Endothelial cell of umbilical vein (primary cell): Measurements from ENCODE around the gene NMNAT1. TPM values are rescaled to one million over a fixed set of nuclear protein-coding genes. Genes with fewer than 3 reads are reported as not detected.

Experiments used
- BruUV-seq: library from RNA; stranded (reverse); fragments of 400-500 nt; replicated peaks from 2 replicates; lab custom pipeline; 2021; lab: Mats Ljungman, UMichigan
- CTCF ChIA-PET: fragments of 300-600, 350-600 bp; sonication (Branson Sonifier 250); formaldehyde crosslinking; loops from one replicate; lab custom pipeline; 2021; ENCODE audit warnings: antibody characterized with exemption, inconsistent platforms; lab: Charles Lee
- POLR2A ChIA-PET: fragments of 300-600, 350-600 bp; sonication (Branson Sonifier 250); formaldehyde crosslinking; loops from one replicate; lab custom pipeline; 2021; ENCODE audit warnings: antibody characterized with exemption, inconsistent platforms; lab: Charles Lee
- DNase-seq: peaks from one replicate; pipeline ENCODE4 v3.0.0-alpha.2; 2011; ENCODE audit warnings: low read depth, low spot score
- FAIRE-seq: peaks from 2 replicates; lab custom pipeline; 2011; peaks lifted over from hg19 to GRCh38; lab: Jason Lieb, UNC
- H2AFZ ChIP-seq: 2 replicates; pipeline ENCODE4 v1.6.0; 2012; ENCODE audit warnings: low read depth, low read length, control low read depth, inconsistent platforms
- H3K27ac ChIP-seq: 2 replicates; pipeline ENCODE4 v1.5.1; 2011; ENCODE audit warnings: low read depth, mild to moderate bottlenecking, control low read depth, low read length, moderate library complexity; ENCODE audit not compliant: insufficient read depth
- H3K27me3 ChIP-seq, 2 experiments: 2 replicates each; pipeline versions ENCODE4 v1.6.0 to v1.6.1; 2011; ENCODE audit warnings: low read length in 2 of 2, mixed read lengths in 1 of 2; ENCODE audit not compliant: control insufficient read depth in 2 of 2, insufficient read depth in 2 of 2
- H3K36me3 ChIP-seq, 2 experiments: 2 replicates in 1 of 2; 3 replicates in 1 of 2; pipeline ENCODE4 v1.5.1; 2011; ENCODE audit warnings: low read length in 2 of 2, mild to moderate bottlenecking in 1 of 2, moderate library complexity in 1 of 2; ENCODE audit not compliant: control insufficient read depth in 2 of 2, insufficient read depth in 2 of 2; ENCODE audit errors: extremely low read depth in 1 of 2
- H3K4me1 ChIP-seq: 3 replicates; pipeline ENCODE4 v1.5.1; 2011; ENCODE audit warnings: mild to moderate bottlenecking, low read length; ENCODE audit not compliant: control insufficient read depth, insufficient read depth; ENCODE audit errors: extremely low read depth
- H3K4me2 ChIP-seq: 2 replicates; pipeline ENCODE4 v1.6.1; 2011; ENCODE audit warnings: low read length, control low read depth, mixed read lengths; ENCODE audit not compliant: insufficient read depth
- H3K4me3 ChIP-seq, 3 experiments: fragments of 200-600 bp in 1 of 3; sonication (generic), shearing (Covaris generic) in 1 of 3; replicated peaks in 1 of 3; 2 replicates each; pipeline ENCODE4 v1.5.1; 2011 to 2016; ENCODE audit warnings: control low read depth in 3 of 3, low read length in 3 of 3, mild to moderate bottlenecking in 2 of 3, inconsistent platforms in 1 of 3, low read depth in 1 of 3, moderate library complexity in 1 of 3; ENCODE audit not compliant: insufficient read depth in 1 of 3
- H3K79me2 ChIP-seq: 2 replicates; pipeline ENCODE4 v1.6.0; 2012; ENCODE audit warnings: low read length, inconsistent platforms; ENCODE audit not compliant: control insufficient read depth, insufficient read depth
- H3K9ac ChIP-seq: replicated peaks from 2 replicates; pipeline ENCODE3; 2011; ENCODE audit warnings: low read length, control low read depth; ENCODE audit not compliant: insufficient read depth; ENCODE audit errors: extremely low read depth
- H3K9me1 ChIP-seq: replicated peaks from 3 replicates; pipeline ENCODE4 v1.6.0; 2011; ENCODE audit warnings: mild to moderate bottlenecking, low read length; ENCODE audit not compliant: control insufficient read depth, insufficient read depth; ENCODE audit errors: extremely low read depth
- H3K9me3 ChIP-seq: replicated peaks from 2 replicates; pipeline ENCODE4 v1.5.1; 2012; ENCODE audit warnings: low read length, inconsistent platforms; ENCODE audit not compliant: control insufficient read depth, insufficient read depth
- H4K20me1 ChIP-seq: replicated peaks from 2 replicates; pipeline ENCODE3; 2011; ENCODE audit warnings: mild to moderate bottlenecking, low read length; ENCODE audit not compliant: control insufficient read depth, insufficient read depth; ENCODE audit errors: extremely low read depth
- EZH2 ChIP-seq: IDR thresholded peaks from 2 replicates; pipeline ENCODE4 v1.6.1; 2012; ENCODE audit warnings: borderline replicate concordance, low read depth, mild to moderate bottlenecking, moderate library complexity, low read length, inconsistent platforms; ENCODE audit not compliant: severe bottlenecking
- FOS ChIP-seq: IDR thresholded peaks from 2 replicates; pipeline ENCODE4 v1.6.1; 2011; ENCODE audit warnings: mild to moderate bottlenecking, low read length, moderate library complexity, borderline replicate concordance; ENCODE audit not compliant: insufficient read depth
- GATA2 ChIP-seq: IDR thresholded peaks from 2 replicates; pipeline ENCODE4 v1.7.0; 2011; ENCODE audit warnings: low read depth, mild to moderate bottlenecking, moderate library complexity, mixed read lengths, low read length; ENCODE audit not compliant: insufficient read length, insufficient read depth
- JUN ChIP-seq: IDR thresholded peaks from 2 replicates; pipeline ENCODE4 v1.6.1; 2011; ENCODE audit warnings: borderline replicate concordance, low read depth; ENCODE audit not compliant: insufficient read length, insufficient read depth
- MYC ChIP-seq: IDR thresholded peaks from one replicate; pipeline ENCODE4 v1.6.1; 2011; ENCODE audit warnings: mild to moderate bottlenecking, low read depth, low read length
- POLR2A ChIP-seq: IDR thresholded peaks from 2 replicates; pipeline ENCODE4 v1.6.1; 2012; ENCODE audit warnings: low read depth, mild to moderate bottlenecking, control low read depth, low read length
- POLR2AphosphoS5 ChIP-seq: IDR thresholded peaks from 2 replicates; pipeline ENCODE4 v1.6.1; 2012; ENCODE audit warnings: low read depth, mild to moderate bottlenecking, control low read depth, low read length, moderate library complexity; ENCODE audit not compliant: insufficient read depth
- dilution Hi-C: fragments of 300-500 bp; cut with MboI; formaldehyde crosslinking; loops from one replicate; pipeline ENCODE4 v1.15.0; 2019; ENCODE audit warnings: low sequenced_read_pairs; ENCODE audit not compliant: extremely low pct_ligation_motif_present
- intact Hi-C: fragments of 100-400 bp; cut with micrococcal nuclease; formaldehyde crosslinking; loops from one replicate; pipeline ENCODE4 v1.10.0; 2022
- polyA plus RNA-seq, 4 experiments: library from polyadenylated mRNA; depleted of rRNA in 3 of 4; stranded (reverse) in 3 of 4; unstranded in 1 of 4; fragments of >200 nt; gene quantifications; 2 replicates each; pipeline versions ENCODE4 v1.2.1 to v1.2.3, GENCODE V29; 2011 to 2012; ENCODE audit warnings: missing spikeins in 1 of 4
- total RNA-seq: library from RNA; stranded (reverse); gene quantifications from 2 replicates; pipeline ENCODE4 v1.2.3, GENCODE V29; 2021
- TF ChIP-seq, protein P1 (sequence below): IDR thresholded peaks from 2 replicates; pipeline ENCODE4 v1.6.1; 2011; ENCODE audit not compliant: insufficient read depth, insufficient read length
- TF ChIP-seq, protein P2 (sequence below), 2 donors: IDR thresholded peaks; 1 replicate in 1 of 2; 2 replicates in 1 of 2; pipeline ENCODE4 v1.5.1; 2011; ENCODE audit warnings: low read length in 2 of 2, mild to moderate bottlenecking in 2 of 2, moderate library complexity in 2 of 2, control low read depth in 1 of 2, inconsistent platforms in 1 of 2, low read depth in 1 of 2; ENCODE audit not compliant: insufficient read depth in 1 of 2; ENCODE audit errors: extremely low read depth in 1 of 2

NMNAT1 gene
- total and polyA plus RNA-seq, 2 donors (not counting 3 experiments of a cell fraction or from before 2014, with no cell fraction given), result 4.8 to 9.8 TPM

DNA sequence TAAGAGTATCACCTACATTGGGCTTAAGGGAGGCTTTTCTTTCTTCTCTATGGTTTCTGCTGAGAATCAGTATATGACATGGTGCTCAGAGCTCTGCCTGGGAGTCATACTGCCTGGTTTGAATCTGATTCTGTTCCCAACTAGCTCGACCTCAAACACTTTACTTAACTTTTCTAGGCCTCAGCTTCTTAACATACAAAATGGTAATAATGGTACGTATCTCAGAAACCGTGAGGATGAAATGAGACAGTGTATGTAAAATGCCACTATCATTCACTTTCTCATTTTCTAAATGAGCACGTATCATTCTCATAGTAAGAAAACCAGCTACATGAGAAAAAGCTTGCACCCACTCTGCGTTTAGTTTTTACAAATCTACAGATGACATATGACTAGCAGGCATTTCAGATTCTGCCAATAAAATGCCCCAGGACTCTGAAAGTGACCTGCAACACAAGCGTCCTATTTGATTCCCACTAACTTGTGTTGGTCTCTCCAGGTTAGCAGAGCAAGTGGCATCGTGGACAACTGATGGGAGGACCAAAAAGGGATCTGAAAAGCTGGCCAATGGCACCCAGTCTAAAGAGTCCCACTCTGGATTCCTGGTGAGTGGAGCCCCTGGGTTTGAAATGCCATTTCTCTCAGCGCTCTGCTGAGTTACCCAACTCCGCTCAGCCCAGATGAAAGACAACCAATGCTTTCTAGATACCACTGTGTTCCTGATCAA, 39.3 kb upstream of the NMNAT1 start:
- Histone ChIP-seq H2AFZ (no peak overlapping the region), H3K9me3 (no peaks in the 10 kb centered on the region), H3K9me1 (no peaks in the 10 kb centered on the region), H3K79me2 (no peaks in the 10 kb centered on the region), H4K20me1 (no peaks in the 10 kb centered on the region), H3K4me1 (peaks cover 3% of the 10 kb centered on the region), H3K27me3 (no peaks in the 10 kb centered on the region), H3K36me3 (no peaks in the 10 kb centered on the region), H3K4me2 (no peak overlapping the region), H3K4me3 (no peak overlapping the region), H3K9ac (no peak overlapping the region), H3K27ac (no peak overlapping the region)
- no peak for FAIRE-seq
- ChIA-PET CTCF (interaction anchor here (1.5 kb wide), 1 partner anchor 10 kb away, joined by 4 read pairs; no protein-coding TSS in a partner anchor), POLR2A (no interaction called here)
- dilution Hi-C loops, result no loop called here
- intact Hi-C loops, result no loop called here
- DNase-seq, result no peak
- BruUV-seq, result no TSS peak
- TF ChIP-seq POLR2A, result no peak
- TF ChIP-seq GATA2, result no peak
- TF ChIP-seq MYC, result no peak
- no peak for TF ChIP-seq POLR2AphosphoS5
- TF ChIP-seq, protein P1, sequence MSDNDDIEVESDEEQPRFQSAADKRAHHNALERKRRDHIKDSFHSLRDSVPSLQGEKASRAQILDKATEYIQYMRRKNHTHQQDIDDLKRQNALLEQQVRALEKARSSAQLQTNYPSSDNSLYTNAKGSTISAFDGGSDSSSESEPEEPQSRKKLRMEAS, result no peak
- TF ChIP-seq, protein P2, sequence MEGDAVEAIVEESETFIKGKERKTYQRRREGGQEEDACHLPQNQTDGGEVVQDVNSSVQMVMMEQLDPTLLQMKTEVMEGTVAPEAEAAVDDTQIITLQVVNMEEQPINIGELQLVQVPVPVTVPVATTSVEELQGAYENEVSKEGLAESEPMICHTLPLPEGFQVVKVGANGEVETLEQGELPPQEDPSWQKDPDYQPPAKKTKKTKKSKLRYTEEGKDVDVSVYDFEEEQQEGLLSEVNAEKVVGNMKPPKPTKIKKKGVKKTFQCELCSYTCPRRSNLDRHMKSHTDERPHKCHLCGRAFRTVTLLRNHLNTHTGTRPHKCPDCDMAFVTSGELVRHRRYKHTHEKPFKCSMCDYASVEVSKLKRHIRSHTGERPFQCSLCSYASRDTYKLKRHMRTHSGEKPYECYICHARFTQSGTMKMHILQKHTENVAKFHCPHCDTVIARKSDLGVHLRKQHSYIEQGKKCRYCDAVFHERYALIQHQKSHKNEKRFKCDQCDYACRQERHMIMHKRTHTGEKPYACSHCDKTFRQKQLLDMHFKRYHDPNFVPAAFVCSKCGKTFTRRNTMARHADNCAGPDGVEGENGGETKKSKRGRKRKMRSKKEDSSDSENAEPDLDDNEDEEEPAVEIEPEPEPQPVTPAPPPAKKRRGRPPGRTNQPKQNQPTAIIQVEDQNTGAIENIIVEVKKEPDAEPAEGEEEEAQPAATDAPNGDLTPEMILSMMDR (IDR thresholded peaks at IDR 0.05; ENCODE audit: extremely low read depth in 1 of 2, insufficient read depth in 1 of 2, low read depth in 1 of 2, low read length in 2 of 2), result no peak
- no peak for TF ChIP-seq EZH2
- TF ChIP-seq FOS, result no peak
- TF ChIP-seq JUN, result no peak
